ENCODE data around the gene GRK5. TPM values are rescaled to one million over a fixed set of nuclear protein-coding genes. Genes with fewer than 3 reads are reported as not detected.

The GRK5 gene
- total and polyA plus RNA-seq, 4 donors, result 18.5 to 43.1 (median 40.3) TPM

GRCh38 chr10:119377451-119377957 lies 170.1 kb downstream of the GRK5 start:
- H3K36me3 ChIP-seq (ENCODE audit: control insufficient read depth in 4 of 4, insufficient read depth in 4 of 4, low read length in 4 of 4), result peaks cover 0 to 12% (median 8%) of the 10 kb centered on the region in 4 donors
- H3K9me3 ChIP-seq (ENCODE audit: control insufficient read depth in 4 of 4, insufficient read depth in 3 of 4, low read length in 3 of 4), result no peaks in the 10 kb centered on the region
- H3K9ac ChIP-seq (ENCODE audit: insufficient read depth in 1 of 2, low read length in 2 of 2), result peak overlapping the region in 1 of 2 donors; percentile 11
- no peak for ATAC-seq (ENCODE audit: insufficient read depth, low FRiP score)
- DNase-seq, result peak in 1 of 3 donors; percentile 43
- peaks cover 0 to 25% (median 10%) of the 10 kb centered on the region in 5 donors for H3K4me1 ChIP-seq (ENCODE audit: control insufficient read depth in 5 of 5, insufficient read depth in 5 of 5, low read length in 5 of 5)
- no peak overlapping the region for H3K4me3 ChIP-seq
- no peak overlapping the region for H3K27ac ChIP-seq (ENCODE audit: low read depth in 1 of 2, low read length in 1 of 2)
- H3K27me3 ChIP-seq (ENCODE audit: control insufficient read depth in 3 of 3, insufficient read depth in 3 of 3, low read length in 2 of 3), result no peaks in the 10 kb centered on the region
- WGBS, 2 donors, result 63% methylated on average over 4 of the region's 4 CpGs
- TF ChIP-seq, protein P1, sequence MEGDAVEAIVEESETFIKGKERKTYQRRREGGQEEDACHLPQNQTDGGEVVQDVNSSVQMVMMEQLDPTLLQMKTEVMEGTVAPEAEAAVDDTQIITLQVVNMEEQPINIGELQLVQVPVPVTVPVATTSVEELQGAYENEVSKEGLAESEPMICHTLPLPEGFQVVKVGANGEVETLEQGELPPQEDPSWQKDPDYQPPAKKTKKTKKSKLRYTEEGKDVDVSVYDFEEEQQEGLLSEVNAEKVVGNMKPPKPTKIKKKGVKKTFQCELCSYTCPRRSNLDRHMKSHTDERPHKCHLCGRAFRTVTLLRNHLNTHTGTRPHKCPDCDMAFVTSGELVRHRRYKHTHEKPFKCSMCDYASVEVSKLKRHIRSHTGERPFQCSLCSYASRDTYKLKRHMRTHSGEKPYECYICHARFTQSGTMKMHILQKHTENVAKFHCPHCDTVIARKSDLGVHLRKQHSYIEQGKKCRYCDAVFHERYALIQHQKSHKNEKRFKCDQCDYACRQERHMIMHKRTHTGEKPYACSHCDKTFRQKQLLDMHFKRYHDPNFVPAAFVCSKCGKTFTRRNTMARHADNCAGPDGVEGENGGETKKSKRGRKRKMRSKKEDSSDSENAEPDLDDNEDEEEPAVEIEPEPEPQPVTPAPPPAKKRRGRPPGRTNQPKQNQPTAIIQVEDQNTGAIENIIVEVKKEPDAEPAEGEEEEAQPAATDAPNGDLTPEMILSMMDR (IDR thresholded peaks at IDR 0.05; ENCODE audit: control extremely low read depth, extremely low read depth), result no peak

DNA sequence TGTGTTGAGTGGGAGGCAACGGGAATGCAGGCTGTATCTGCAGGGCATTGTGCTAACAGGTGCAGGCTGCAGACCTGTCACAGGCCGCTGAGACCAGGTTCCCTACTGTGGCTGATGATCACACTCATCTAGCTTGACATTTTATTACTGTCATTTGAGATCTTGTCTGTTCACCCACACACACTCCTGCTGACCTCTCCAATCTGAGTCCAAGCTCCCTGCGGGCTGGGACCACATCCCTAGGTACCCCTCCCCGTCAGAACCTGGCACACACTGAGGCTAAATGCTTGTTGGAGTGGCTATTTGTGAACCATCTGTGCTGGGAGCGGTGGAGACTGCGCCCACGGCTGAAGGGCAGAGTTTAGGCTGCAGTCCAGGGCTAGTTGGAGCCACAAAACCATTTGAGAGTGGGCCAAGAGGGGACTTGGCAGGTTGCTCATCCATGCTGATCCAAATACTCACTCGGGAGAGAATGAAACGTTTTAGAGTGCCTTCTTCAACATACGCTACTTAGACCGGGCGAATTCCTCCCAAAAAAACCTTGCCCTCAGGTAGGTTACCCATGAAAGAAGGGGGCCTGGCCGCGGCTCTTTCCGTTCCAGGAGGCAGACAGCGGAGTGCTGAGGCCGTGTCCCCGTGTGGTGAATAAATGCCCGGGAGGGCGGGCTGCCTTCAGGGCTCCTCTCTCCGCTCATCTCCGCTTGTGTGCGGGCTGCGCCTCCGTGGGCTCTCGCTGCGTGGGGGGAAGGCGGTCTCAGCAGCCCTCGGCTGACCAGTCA lies 170.8 kb downstream of the GRK5 start:
- 84 to 90% methylated on average over 28 to 29 of the region's 29 CpGs for WGBS, 2 donors
- peak overlapping the region in 1 of 2 donors; percentile 11 for H3K9ac ChIP-seq (ENCODE audit: insufficient read depth in 1 of 2, low read length in 2 of 2)
- DNase-seq (no peak), ATAC-seq (ENCODE audit: insufficient read depth, low FRiP score) (no peak)
- H3K27ac ChIP-seq (ENCODE audit: low read depth in 1 of 2, low read length in 1 of 2), result peak overlapping the region in 1 of 2 donors; percentile 26
- TF ChIP-seq, protein P1 (IDR thresholded peaks at IDR 0.05; ENCODE audit: control extremely low read depth, extremely low read depth), result no peak
- no peak overlapping the region for H3K4me3 ChIP-seq
- no peaks in the 10 kb centered on the region for H3K9me3 ChIP-seq (ENCODE audit: control insufficient read depth in 4 of 4, insufficient read depth in 3 of 4, low read length in 3 of 4)
- peaks cover 0 to 25% (median 10%) of the 10 kb centered on the region in 5 donors for H3K4me1 ChIP-seq (ENCODE audit: control insufficient read depth in 5 of 5, insufficient read depth in 5 of 5, low read length in 5 of 5)
- no peaks in the 10 kb centered on the region for H3K27me3 ChIP-seq (ENCODE audit: control insufficient read depth in 3 of 3, insufficient read depth in 3 of 3, low read length in 2 of 3)
- peaks cover 0 to 12% (median 8%) of the 10 kb centered on the region in 4 donors for H3K36me3 ChIP-seq (ENCODE audit: control insufficient read depth in 4 of 4, insufficient read depth in 4 of 4, low read length in 4 of 4)

GRCh38 chr10:119378737-119379067 lies 171.3 kb downstream of the GRK5 start:
- H3K4me1 ChIP-seq (ENCODE audit: control insufficient read depth in 5 of 5, insufficient read depth in 5 of 5, low read length in 5 of 5), result peaks cover 0 to 25% (median 10%) of the 10 kb centered on the region in 5 donors
- H3K27ac ChIP-seq (ENCODE audit: low read depth in 1 of 2, low read length in 1 of 2), result no peak overlapping the region
- WGBS, 2 donors, result 92 to 94% methylated on average over 8 of the region's 8 CpGs

More at GRCh38 chr10:119378737-119379067, 171.3 kb downstream of the GRK5 start:
- peaks cover 0 to 13% (median 9%) of the 10 kb centered on the region in 4 donors for H3K36me3 ChIP-seq (ENCODE audit: control insufficient read depth in 4 of 4, insufficient read depth in 4 of 4, low read length in 4 of 4)
- no peak overlapping the region for H3K9ac ChIP-seq (ENCODE audit: insufficient read depth in 1 of 2, low read length in 2 of 2)
- ATAC-seq (ENCODE audit: insufficient read depth, low FRiP score) (no peak), DNase-seq (no peak)
- TF ChIP-seq, protein P1 (IDR thresholded peaks at IDR 0.05; ENCODE audit: control extremely low read depth, extremely low read depth), result no peak
- no peak overlapping the region for H3K4me3 ChIP-seq
- H3K27me3 ChIP-seq (ENCODE audit: control insufficient read depth in 3 of 3, insufficient read depth in 3 of 3, low read length in 2 of 3), result no peaks in the 10 kb centered on the region
- H3K9me3 ChIP-seq (ENCODE audit: control insufficient read depth in 4 of 4, insufficient read depth in 3 of 4, low read length in 3 of 4), result no peaks in the 10 kb centered on the region

Measured in lung (tissue), 12 donors.